Measurements from ENCODE around the gene PCDHGA8.
"Not testable (repeated sequence)": the region's sequence is repeated elsewhere in the genome, so short reads cannot be mapped to it uniquely, and the experiment has no call there.

Gene PCDHGA8
- total RNA-seq = 0 to 0.08 (median 0) reads per million in 4 donors

DNA sequence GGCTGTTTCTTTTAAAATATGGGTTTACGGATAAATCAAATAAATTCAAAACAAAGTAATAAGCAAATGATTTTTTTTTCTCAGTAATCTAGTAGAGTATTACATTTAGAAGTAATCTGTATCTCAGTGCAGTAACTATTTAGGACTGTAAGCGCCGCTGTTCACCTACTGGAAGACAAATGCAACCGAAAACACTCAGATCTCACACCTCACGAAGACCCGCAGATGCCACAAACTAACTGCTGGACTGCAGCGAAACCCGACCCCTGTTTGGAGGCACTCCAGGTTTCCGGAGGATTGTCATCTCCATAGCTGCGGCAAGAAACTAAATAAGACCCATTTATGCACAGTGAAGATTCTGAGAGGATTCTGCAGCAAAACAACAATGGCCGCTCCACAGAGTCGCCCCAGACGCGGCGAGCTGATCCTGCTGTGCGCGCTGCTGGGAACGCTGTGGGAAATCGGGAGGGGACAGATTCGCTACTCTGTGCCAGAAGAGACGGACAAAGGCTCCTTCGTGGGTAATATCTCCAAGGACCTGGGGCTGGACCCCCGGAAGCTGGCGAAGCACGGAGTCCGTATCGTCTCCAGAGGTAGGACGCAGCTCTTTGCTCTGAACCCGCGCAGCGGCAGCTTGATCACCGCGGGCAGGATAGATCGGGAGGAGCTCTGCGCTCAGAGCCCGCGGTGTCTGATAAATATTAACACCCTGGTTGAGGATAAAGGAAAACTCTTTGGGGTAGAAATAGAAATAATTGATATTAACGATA, at the start of gene PCDHGA8:
Gene PCDHGA8, plus strand, starts transcription at position 205 of the 770 bp plus-strand sequence. Its CDS starts 181 bp downstream, at position 386.
- DNase-seq = no peak

DNA sequence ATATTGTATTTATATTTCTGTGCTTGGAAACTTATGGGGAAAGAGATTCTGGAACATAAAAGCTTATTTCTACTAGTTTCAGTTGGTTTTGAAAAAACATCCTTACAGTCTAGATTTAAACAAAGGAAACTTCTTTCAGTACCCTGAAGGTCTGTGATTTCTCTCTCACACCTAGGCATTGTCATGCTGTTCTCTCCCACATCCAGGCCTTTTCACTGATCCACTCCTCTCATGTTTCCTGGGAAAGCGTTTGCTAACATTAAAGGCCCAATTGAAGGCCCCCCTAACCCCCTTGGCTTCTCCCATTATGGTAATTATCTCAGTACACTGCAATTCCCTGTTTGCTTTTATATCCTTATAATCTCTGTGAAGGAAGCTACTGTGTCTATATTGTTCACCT, 49.7 kb upstream of the PCDHGA8 start:
- DNase-seq = no peak

DNA sequence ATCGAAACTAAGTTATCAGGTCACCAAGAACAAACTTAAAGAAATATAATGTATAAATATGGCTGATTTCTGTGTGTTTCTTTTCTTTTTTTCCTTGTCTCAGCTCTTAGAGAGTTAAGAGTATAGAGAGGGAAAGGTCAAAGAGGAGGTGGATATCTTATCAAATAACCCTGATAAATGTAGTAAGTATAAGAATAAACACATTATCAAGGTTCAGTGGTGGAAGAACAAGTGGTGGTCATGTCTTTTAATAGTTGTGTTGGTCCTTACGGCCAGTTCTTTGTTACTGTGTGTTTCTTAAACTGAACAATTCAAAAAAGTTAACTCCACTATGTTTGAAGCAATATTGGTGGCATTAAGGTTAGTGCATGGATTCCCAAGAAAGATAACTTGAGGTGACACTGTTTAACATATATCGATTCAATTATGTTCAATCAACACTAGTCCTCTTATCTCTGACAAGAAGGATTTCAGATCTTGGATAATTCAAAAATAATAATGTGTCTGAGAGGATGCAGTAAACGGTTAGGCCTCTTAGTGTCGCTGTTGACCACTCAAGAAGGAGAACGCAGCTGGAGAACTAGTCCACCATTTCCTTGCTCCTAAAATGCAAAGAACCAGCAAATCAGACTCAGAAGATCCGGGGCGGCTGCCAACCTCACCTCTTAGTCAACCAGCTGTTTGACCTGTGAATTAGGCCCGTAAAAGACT, 49.0 kb upstream of the PCDHGA8 start, which contains the start of gene PCDHGA3:
Gene PCDHGA3, plus strand, starts transcription at position 588 of the 711 bp plus-strand sequence. CDS start 205 bp downstream, outside the sequence.
- peak in 1 of 5 donors; percentile 14 for DNase-seq

DNA sequence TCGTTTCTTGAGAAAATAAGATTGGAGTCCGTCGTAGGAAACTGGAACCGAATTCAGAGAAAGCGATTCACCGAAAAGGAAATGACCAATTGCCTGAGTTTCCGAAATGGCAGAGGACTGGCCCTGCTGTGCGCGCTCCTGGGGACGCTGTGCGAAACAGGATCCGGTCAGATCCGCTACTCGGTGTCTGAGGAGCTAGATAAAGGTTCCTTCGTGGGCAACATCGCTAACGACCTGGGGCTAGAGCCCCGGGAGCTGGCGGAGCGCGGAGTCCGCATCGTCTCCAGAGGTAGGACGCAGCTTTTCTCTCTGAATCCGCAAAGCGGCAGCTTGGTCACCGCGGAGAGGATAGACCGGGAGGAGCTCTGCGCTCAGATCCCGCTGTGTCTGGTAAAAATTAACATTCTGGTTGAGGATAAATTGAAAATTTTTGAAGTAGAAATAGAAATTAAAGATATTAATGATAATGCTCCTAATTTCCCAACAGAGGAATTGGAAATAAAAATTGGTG, 48.4 kb upstream of the PCDHGA8 start:
- no peak for DNase-seq

DNA sequence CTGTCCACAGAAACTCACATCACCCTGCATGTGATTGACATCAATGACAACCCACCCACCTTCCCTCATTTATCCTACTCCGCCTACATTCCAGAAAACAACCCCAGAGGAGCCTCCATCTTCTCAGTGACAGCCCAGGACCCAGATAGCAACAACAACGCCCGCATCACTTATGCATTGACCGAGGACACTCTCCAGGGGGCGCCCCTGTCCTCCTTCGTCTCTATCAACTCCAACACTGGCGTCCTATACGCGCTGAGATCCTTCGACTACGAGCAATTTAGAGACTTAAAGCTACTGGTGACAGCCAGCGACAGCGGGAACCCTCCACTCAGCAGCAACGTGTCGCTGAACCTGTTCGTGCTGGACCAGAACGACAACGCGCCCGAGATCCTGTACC, 47.1 kb upstream of the PCDHGA8 start:
- no peak for DNase-seq

DNA sequence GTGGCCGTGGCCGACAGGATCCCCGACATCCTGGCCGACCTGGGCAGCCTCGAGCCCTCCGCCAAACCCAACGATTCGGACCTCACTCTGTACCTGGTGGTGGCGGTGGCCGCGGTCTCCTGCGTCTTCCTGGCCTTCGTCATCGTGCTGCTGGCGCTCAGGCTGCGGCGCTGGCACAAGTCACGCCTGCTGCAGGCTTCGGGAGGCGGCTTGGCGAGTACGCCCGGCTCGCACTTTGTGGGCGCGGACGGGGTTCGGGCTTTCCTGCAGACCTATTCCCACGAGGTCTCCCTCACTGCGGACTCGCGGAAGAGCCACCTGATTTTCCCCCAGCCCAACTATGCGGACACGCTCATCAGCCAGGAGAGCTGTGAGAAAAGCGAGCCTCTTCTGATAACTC, 46.4 kb upstream of the PCDHGA8 start:
- DNase-seq = not testable (repeated sequence)

DNA sequence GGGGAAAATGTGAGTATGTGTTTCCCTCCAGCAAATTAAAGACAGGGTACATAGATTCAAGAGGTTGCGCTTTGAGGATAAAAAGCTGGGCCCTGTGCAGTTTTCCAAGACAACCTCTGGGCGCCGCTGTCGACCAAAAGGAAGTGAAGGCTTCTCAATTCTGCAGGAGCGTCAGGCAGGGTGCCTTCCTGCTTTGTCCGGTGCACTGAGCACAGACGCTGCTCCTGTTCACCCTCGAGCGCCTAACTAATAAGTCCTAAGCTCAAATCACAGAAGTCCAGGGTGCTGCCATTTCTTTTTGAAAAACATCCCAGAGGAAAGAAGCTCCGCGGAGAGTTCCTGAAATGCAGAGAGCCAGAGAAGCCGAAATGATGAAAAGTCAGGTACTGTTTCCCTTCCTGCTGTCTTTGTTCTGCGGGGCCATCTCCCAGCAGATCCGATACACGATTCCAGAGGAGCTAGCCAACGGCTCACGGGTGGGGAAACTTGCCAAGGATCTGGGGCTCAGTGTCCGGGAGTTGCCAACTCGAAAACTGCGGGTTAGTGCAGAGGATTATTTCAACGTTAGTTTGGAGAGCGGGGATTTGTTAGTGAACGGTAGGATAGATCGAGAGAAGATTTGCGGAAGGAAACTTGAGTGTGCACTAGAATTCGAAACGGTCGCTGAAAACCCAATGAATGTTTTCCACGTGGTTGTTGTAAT, 42.4 kb upstream of the PCDHGA8 start, which contains the start of gene PCDHGB1:
Gene PCDHGB1, plus strand, starts transcription at position 183 of the 703 bp plus-strand sequence. Its CDS starts 162 bp downstream, at position 345.
- peak in 2 of 5 donors; percentile 19 to 25 for DNase-seq

DNA sequence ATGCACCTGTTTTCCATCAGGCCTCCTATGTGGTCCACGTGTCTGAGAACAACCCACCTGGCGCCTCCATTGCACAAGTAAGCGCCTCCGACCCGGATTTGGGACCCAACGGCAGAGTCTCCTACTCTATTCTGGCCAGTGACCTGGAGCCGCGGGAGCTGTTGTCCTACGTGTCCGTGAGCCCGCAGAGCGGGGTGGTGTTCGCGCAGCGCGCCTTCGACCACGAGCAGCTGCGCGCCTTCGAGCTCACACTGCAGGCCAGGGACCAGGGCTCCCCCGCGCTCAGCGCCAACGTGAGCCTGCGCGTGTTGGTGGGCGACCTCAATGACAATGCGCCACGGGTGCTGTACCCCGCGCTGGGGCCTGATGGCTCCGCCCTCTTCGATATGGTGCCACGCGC, 40.8 kb upstream of the PCDHGA8 start:
- DNase-seq = no peak

DNA sequence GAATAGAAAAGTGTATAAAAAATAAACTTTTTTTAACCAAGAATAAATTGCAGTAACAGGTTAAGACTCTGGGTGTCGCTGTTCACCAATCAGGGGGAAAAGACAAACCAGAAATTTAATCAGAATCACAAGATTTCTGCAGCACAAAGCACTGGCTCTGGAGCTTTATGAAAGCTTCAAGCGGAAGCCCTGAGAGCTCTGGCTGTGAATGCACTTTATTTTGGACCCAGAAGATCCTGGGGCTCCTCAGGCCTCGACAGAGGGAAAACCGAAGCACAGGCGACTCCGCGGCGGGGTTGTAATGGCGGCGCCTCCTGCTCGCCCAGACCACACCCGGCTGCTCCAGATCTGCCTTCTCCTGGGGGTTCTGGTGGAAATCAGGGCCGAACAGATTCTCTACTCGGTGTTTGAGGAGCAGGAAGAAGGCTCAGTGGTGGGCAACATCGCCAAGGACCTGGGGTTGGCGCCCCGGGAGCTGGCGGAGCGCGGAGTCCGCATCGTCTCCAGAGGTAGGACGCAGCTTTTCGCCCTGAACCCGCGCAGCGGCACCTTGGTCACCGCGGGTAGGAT, 37.4 kb upstream of the PCDHGA8 start, which contains the start of gene PCDHGA4:
Gene PCDHGA4, plus strand, starts transcription at position 122 of the 570 bp plus-strand sequence. Its CDS starts 87 bp downstream, at position 209.
- no peak for DNase-seq

DNA sequence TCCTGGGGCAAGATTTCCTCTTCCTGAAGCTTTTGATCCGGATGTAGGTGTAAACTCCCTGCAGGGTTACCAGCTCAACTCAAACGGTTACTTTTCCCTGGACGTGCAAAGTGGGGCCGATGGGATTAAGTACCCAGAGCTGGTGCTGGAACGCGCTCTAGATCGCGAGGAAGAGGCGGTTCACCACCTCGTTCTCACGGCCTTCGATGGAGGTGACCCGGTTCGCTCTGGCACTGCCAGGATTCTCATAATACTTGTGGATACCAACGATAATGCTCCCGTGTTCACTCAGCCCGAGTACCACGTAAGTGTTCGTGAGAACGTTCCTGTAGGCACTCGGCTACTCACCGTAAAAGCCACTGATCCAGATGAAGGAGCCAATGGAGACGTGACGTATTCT, 36.8 kb upstream of the PCDHGA8 start:
- no peak for DNase-seq

DNA sequence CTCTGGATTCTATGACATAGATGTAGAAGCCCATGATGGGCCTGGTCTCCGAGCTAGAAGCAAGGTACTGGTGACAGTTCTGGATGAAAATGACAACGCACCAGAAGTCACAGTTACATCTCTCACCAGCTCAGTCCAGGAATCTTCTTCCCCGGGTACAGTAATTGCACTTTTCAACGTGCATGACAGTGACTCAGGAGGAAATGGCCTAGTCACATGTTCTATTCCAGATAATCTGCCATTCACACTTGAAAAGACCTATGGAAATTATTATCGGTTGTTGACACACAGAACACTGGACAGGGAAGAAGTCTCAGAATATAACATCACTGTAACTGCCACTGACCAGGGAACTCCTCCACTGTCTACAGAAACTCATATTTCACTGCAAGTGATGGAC, 36.3 kb upstream of the PCDHGA8 start:
- no peak for DNase-seq

DNA sequence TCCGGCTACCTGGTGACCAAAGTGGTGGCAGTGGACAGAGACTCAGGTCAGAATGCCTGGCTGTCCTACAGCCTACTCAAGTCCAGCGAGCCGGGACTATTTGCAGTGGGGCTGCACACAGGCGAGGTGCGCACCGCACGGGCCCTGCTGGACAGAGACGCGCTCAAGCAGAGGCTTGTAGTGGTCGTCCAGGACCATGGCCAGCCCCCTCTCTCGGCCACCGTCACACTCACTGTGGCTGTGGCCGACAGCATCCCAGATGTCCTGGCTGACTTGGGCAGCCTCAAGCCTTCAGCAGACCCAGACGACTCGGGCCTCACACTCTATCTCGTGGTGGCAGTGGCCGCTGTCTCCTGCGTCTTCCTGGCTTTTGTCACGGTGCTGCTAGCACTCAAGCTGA, 35.5 kb upstream of the PCDHGA8 start:
- no peak for DNase-seq

DNA sequence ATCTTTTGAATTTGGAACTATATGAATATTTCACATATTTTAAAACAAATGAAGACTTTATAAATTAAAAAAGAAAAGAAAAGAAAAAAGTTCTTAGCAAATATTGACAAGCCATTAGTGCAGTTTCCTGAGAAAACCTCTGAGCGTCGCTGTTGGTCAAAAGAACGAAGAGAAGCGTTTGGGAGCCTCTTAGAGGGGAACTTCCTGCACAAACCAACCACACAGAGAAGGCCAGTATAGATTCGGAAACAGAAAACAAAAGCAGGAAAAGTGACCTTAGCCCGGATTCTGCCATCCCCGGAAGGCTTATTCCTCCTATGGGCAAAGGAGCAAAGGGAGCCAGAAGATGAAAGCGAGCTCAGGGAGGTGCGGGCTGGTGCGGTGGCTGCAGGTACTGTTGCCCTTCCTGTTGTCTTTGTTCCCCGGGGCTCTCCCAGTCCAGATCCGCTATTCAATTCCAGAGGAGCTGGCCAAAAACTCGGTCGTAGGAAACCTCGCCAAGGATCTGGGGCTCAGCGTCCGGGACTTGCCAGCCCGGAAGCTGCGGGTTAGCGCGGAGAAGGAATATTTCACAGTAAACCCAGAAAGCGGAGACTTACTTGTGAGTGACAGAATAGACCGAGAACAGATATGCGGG, 32.5 kb upstream of the PCDHGA8 start, which contains the start of gene PCDHGB2:
Gene PCDHGB2, plus strand, starts transcription at position 205 of the 637 bp plus-strand sequence. Its CDS starts 142 bp downstream, at position 347.
- DNase-seq = peak in 1 of 5 donors; percentile 7

DNA sequence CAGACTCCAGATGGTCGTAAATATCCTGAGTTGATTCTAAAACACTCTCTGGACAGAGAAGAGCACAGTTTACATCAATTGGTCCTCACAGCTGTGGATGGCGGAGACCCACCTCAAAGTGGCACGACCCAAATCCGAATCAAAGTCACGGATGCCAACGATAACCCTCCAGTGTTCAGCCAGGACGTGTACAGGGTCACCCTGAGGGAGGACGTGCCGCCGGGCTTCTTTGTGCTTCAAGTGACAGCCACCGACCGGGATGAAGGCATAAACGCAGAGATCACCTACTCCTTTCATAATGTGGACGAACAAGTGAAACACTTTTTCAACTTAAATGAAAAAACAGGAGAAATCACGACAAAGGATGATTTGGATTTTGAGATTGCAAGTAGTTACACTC, 31.7 kb upstream of the PCDHGA8 start:
- no peak for DNase-seq

DNA sequence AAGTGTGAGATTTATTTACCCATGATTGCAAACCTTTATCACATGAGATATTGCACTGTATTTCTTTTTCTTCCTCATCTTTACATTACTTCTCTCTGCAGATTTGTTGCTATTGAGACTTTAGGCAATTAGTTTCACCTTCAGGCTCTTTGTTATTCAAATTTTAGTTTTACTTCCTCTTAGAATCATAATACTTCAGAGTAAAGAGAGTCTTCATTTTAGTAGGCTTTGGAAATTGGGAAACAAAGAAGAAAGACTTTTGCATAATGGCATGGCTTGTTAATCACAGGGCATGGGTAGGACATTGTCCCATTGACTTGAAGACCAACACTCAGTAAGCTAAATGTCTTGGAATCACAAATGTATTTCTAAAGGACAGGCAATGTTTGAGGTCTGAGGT, 29.7 kb upstream of the PCDHGA8 start:
- DNase-seq = no peak

DNA sequence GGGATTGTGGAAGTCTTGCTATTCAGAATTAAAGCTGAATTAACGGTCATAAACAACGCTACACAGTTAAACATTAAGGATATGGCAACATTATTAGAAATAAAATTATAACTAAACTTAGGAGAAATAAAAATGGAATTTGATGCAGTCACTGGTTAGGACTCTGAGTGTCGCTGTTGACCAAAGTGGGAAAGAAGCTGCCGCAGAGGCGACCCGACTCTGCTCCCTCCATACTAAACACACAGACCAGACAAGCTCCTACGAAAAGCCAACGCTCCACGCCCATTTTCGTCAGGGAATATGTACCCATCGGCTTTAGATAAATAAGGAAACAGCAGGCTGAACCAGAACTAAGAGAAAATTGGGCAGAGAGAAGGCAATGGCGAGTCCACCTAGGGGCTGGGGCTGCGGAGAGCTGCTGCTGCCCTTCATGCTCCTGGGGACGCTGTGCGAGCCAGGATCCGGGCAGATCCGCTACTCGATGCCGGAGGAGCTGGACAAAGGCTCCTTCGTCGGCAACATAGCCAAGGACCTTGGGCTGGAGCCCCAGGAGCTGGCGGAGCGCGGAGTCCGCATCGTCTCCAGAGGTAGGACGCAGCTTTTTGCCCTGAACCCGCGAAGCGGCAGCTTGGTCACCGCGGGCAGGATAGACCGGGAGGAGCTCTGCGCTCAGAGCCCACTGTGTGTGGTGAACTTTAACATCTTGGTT, 28.3 kb upstream of the PCDHGA8 start, which contains the start of gene PCDHGA5:
Gene PCDHGA5, plus strand, starts transcription at position 211 of the 709 bp plus-strand sequence. Its CDS starts 169 bp downstream, at position 380.
- no peak for DNase-seq

DNA sequence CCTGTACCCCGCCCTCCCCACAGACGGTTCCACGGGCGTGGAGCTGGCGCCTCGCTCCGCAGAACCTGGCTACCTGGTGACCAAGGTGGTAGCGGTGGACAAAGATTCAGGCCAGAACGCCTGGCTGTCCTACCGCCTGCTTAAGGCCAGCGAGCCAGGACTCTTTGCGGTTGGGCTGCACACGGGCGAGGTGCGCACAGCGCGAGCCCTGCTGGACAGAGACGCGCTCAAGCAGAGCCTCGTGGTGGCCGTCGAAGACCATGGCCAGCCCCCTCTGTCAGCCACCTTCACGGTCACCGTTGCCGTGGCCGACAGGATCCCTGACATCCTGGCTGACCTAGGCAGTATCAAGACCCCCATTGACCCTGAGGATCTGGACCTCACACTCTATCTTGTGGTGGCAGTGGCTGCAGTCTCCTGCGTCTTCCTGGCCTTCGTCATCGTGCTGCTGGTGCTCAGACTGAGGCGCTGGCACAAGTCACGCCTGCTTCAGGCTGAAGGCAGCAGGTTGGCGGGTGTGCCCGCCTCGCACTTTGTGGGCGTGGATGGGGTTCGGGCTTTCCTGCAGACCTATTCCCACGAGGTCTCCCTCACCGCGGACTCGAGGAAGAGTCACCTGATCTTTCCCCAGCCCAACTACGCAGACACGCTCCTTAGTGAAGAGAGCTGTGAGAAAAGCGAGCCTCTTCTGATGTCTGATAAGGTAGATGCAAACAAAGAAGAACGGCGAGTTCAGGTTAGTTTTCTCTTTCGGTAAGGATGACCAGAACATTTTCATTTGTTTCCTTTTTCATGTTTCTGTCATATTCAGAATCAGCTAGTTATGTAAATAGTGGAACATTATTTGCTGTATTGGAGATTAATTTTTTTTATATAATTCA, 26.2 kb upstream of the PCDHGA8 start:
- DNase-seq = no peak

DNA sequence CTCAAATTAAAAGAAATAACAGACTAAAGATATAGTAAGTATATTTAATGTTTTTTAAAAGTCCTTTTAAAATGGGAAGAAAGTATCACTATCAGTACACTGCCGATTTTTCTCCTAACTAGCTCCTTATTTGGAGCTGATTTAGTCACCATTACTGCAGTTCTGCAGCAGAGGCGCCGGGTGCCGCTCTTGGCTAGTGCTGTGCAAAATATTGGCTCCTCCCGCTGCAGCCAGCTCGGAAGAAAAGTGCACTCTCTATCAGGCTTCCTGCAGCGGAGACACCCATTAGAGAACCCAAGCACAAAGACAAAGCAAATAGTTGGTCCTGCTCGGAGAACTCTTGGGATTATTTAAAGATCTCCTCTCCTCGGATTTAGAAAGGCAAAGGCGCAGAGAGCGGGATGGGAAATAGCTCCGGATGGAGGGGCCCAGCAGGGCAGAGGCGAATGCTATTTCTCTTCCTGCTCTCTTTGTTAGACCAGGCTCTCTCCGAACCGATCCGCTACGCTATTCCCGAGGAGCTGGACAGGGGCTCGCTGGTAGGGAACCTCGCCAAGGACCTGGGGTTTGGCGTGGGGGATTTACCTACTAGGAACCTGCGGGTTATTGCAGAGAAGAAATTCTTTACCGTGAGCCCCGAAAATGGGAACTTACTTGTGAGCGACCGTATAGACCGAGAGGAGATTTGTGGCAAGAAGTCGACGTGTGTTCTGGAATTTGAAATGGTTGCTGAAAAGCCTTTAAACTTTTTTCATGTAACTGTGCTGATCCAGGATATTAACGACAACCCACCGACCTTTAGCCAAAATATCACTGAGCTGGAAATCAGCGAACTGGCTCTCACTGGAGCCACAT, 22.2 kb upstream of the PCDHGA8 start, which contains the start of gene PCDHGB3:
Gene PCDHGB3, plus strand, starts transcription at position 249 of the 855 bp plus-strand sequence. Its CDS starts 153 bp downstream, at position 402.
- peak in 3 of 5 donors; percentile 18 to 29 (median 21) for DNase-seq

All from T-helper 1 cell (primary cell).